GM21367 (cell line): ENCODE measurements around the gene ACOX1.

Source experiments
- ATAC-seq: cut with Tn5 transposase; IDR thresholded peaks from one replicate; pipeline ENCODE4 v1.9.1; 2021; ENCODE audit not compliant: unreplicated experiment

Gene ACOX1

GRCh38 chr17:76008630-76009425 is 29.9 kb upstream of the ACOX1 start:
- ATAC-seq = no peak

DNA sequence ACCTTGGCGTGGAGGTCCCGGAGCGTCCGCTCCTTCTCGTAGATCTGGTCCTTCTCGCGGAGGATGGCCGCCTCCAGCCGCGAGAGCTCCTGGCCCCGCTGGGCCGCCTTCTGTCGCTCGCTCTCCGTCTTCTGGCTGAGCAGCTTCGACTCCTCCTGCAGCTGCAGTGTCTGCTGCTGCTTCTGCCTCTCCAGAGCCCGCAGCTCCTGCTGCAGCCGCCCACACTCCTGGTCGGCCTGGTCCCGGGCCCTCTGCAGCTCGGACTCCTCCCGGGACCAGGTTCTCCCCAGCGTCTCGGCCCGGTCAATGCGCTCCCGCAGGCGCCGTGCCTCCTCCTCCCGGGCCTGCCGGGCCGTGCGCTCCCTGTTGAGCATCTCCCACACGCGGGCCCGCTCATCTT is 29.2 kb upstream of the ACOX1 start:
- no peak for ATAC-seq

- ATAC-seq = no peak
Observed at GRCh38 chr17:76007850-76008165, 28.8 kb upstream of the ACOX1 start.

DNA sequence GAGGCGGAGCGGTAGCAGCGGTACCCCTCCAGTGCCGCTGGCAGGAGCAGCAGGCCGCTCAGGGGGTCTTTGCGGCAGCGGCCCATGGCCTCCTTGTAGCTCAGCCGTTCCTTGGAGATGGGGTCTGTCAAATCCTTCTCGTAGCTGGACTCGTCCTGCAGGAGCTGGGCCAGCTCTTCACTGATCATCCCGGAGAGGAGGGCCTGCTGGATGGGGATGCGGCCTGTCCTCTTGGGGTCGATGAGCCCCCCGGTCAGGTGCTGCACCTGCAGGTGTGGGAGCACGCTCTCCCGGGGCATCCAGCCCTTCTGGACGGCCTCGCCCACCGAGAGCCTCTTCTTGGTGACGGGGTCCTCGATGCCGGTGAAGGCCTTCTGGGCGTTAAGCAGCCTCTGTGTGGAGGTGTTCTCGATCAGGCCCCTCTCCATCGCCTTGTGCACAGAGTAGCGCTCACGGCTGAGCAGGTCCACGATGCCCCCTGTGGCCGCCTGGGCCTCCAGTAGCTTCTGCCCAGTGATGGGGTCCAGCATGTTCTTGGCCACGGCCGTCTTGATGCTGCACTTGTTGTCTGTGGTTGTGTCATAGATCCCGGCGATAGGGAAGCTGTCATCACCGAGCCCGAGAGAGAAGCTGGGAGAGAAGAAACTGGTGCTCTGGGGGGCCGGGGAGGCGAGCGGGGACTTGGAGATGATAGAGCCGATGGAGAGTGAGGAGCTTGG is 28.3 kb upstream of the ACOX1 start:
- ATAC-seq = no peak

GRCh38 chr17:76005263-76006149 is 26.5 kb upstream of the ACOX1 start:
- ATAC-seq = no peak

DNA sequence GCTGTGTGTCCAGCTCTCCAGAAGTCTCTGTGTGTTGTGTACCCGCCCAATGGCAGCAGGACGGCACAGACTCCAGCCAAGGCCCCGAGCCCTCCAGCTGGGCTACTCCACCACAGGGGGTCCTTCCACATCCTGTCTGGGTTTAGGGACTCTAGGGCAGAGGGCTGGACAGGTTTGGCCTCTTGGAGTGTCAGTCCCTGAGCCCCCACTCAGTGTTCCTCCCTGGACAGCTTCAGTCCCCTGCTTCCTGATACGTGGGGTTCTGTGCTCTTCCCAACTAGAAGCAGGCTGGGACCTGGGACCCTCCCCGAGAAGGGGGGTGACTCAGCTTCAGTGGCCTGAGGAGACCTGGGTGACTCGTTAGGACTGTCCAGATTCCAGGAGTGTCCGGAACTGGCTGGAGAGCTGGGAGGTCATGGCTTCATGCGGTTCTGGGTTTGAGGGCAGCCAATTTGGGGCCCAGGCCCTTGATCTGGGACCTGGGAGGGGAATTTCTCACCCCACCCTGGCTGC is 25.8 kb upstream of the ACOX1 start:
- no peak for ATAC-seq

- no peak for ATAC-seq
Observed at GRCh38 chr17:76003915-76004314, 24.9 kb upstream of the ACOX1 start.

DNA sequence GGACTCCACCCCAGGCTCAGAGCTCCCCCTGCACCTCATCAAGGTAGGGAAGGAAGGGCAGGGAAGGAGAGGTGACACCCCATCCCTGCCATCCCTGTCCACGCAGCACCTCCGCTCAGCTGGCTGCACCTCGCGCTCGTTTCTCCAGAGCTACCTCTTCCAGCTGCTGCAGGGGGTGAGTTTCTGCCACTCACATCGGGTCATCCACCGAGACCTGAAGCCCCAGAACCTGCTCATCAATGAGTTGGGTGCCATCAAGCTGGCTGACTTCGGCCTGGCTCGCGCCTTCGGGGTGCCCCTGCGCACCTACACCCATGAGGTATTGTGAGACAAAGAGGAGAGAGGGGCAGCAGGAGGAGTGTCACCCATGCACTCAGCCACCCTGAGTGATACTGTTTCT is 23.1 kb upstream of the ACOX1 start:
- ATAC-seq = no peak

DNA sequence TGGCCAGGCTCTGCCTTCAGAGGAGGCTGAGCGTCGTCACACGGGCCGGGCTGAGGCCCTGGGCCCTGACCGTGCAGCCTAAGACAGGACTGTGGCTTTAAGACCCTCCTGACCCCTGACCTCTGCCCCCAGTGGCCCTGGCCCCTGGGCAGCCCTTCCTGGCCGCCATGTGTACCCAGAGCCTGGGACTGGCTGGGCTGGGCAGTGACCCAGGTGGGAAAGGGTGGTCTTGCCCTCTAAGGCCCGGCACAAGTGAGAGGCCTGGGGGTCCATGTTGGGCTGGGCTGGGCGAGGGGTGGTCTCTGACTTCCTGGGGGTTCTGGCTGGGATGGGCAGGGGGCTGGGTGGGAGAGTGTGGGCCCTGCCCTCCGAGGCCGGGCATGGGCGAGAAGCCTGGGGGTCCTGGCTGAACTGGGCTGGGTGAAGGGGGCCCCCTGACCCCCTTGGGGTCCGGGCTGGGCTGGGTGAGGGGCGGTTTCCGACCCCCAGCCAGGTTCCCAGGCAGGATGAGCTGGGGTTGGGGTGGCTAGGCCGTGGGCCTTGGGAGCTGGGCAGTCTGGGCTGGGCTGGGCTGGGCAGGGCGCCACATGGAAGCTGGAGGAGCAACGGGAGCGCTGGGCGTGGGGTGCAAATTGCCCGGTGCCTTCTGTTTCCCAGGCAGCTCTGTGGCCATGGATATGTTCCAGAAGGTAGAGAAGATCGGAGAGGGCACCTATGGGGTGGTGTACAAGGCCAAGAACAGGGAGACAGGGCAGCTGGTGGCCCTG is 22.0 kb upstream of the ACOX1 start, which contains the start of gene CDK3:
CDK3 (plus strand) TSS at position 101 of the 767 bp plus-strand sequence; CDS start at position 672, 571 bp downstream.
- ATAC-seq = no peak

- ATAC-seq = no peak
Observed at GRCh38 chr17:76000016-76000754, 21.2 kb upstream of the ACOX1 start.

DNA sequence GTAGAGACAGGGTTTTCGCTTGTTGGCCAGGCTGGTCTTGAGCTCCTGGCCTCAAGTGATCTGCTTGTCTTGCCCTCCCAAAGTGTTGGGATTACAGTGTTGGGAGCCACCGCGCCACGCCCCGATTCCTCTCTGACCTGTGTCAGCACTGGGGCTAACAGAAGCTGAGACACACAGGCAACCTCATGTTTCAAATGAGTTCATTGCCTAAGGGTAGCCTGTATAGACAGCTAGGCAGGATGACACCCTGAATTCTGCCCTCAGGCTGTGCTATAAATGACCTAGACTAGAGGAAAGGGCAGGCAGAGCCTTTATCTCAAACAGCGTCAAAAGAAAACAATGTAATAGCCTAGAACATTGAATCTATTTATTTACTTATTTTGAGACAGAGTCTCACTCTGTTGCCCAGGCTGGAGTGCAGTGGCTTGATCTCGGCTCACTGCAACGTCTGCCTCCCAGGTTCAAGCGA is 19.4 kb upstream of the ACOX1 start:
- ATAC-seq = no peak

GRCh38 chr17:75996665-75997590 is 18.0 kb upstream of the ACOX1 start:
- no peak for ATAC-seq

- ATAC-seq = no peak
Observed at GRCh38 chr17:75995385-75995925, 16.5 kb upstream of the ACOX1 start.

- no peak for ATAC-seq
Observed at GRCh38 chr17:75994802-75995370, 15.9 kb upstream of the ACOX1 start.

GRCh38 chr17:75991396-75991795 is 12.4 kb upstream of the ACOX1 start:
- no peak for ATAC-seq

- ATAC-seq = no peak
Observed at GRCh38 chr17:75987041-75987440, 8.1 kb upstream of the ACOX1 start.

- ATAC-seq = no peak
Observed at GRCh38 chr17:75985986-75986385, 7.0 kb upstream of the ACOX1 start.
